GM18909 (cell line): ENCODE data around the gene LRBA.

Experiments
- ATAC-seq: cut with Tn5 transposase; IDR thresholded peaks from one replicate; pipeline ENCODE4 v1.9.1; 2021; ENCODE audit warnings: mild to moderate bottlenecking; ENCODE audit not compliant: unreplicated experiment, poor library complexity

LRBA gene

GRCh38 chr4:150821641-150822040 lies 193.4 kb downstream of the LRBA start:
- no peak for ATAC-seq

- ATAC-seq = no peak
Measured at GRCh38 chr4:150820409-150820808, 194.7 kb downstream of the LRBA start.

- ATAC-seq = no peak
Measured at GRCh38 chr4:150818661-150819060, 196.4 kb downstream of the LRBA start.

GRCh38 chr4:150817804-150818528 lies 197.1 kb downstream of the LRBA start:
- ATAC-seq = no peak

GRCh38 chr4:150817017-150817416 lies 198.1 kb downstream of the LRBA start:
- ATAC-seq = no peak

- no peak for ATAC-seq
Measured at GRCh38 chr4:150816491-150816890, 198.6 kb downstream of the LRBA start.

GRCh38 chr4:150814873-150815272 lies 200.2 kb downstream of the LRBA start:
- ATAC-seq = no peak

GRCh38 chr4:150805183-150806025 lies 209.7 kb downstream of the LRBA start:
- ATAC-seq = no peak

- no peak for ATAC-seq
Measured at GRCh38 chr4:150801833-150802232, 213.3 kb downstream of the LRBA start.

GRCh38 chr4:150799207-150799606 lies 215.9 kb downstream of the LRBA start:
- no peak for ATAC-seq

GRCh38 chr4:150794706-150795105 lies 220.4 kb downstream of the LRBA start:
- ATAC-seq = no peak

GRCh38 chr4:150789864-150790263 lies 225.2 kb downstream of the LRBA start:
- no peak for ATAC-seq

GRCh38 chr4:150784939-150785338 lies 230.1 kb downstream of the LRBA start:
- no peak for ATAC-seq

GRCh38 chr4:150784305-150784704 lies 230.8 kb downstream of the LRBA start:
- no peak for ATAC-seq

- no peak for ATAC-seq
Measured at GRCh38 chr4:150782921-150783320, 232.2 kb downstream of the LRBA start.

GRCh38 chr4:150782311-150782710 lies 232.8 kb downstream of the LRBA start:
- no peak for ATAC-seq

GRCh38 chr4:150781191-150781590 lies 233.9 kb downstream of the LRBA start:
- ATAC-seq = no peak

- ATAC-seq = no peak
Measured at GRCh38 chr4:150779707-150780106, 235.4 kb downstream of the LRBA start.

GRCh38 chr4:150773729-150774449 lies 241.2 kb downstream of the LRBA start:
- ATAC-seq = no peak

- no peak for ATAC-seq
Measured at GRCh38 chr4:150773032-150773431, 242.1 kb downstream of the LRBA start.

GRCh38 chr4:150771382-150771781 lies 243.7 kb downstream of the LRBA start:
- no peak for ATAC-seq
